Stimulated activated CD8-positive, alpha-beta memory T cell treated with anti-CD3 and anti-CD28 coated beads, Interleukin-7, amount 100 ng/mL, for 4 hours (primary cell): ENCODE results near the gene PRDM10.

Experiments used
- DNase-seq, 2 donors: peaks; one replicate each; pipeline ENCODE4 v3.0.0-alpha.2; 2020; ENCODE audit warnings: low read depth in 2 of 2

The PRDM10 gene

DNA sequence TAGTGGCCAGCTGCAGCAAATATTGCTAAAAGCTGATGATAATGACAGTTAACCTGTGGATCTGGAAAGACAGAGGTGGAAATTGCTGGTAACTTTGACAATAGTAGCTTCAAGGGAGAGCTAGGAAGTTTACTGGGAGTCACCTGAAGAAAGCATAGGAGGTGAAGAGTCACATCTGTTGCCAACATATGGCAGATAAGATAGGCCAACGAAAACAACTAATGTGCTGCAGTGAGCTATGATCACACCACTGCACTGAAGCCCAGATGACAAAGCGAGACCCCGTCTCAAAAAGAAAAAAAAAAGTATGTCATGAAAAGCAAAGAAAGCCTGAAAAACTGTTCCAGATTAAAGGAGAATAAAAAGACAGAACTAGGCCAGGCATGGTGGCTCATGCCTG is 4.3 kb upstream of the PRDM10 start:
- DNase-seq: no peak

DNA sequence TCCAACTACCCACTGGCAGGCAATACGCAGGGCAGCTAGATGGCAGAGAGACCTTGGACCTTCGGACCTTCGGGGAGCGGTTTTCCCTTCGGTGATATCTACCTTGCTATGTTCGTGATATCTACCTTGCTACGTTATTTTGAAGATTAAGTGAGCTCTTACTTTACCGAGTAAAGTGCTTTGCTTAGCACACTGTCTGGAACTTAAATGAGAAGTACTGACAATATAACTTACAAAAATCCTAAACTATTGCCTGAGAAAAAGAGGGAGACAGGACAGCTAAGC is 1.0 kb upstream of the PRDM10 start:
- DNase-seq: no peak

- peak; percentile 85 to 88 for DNase-seq
Measured at GRCh38 chr11:130002846-130003716, 446 bp upstream of the PRDM10 start.

DNA sequence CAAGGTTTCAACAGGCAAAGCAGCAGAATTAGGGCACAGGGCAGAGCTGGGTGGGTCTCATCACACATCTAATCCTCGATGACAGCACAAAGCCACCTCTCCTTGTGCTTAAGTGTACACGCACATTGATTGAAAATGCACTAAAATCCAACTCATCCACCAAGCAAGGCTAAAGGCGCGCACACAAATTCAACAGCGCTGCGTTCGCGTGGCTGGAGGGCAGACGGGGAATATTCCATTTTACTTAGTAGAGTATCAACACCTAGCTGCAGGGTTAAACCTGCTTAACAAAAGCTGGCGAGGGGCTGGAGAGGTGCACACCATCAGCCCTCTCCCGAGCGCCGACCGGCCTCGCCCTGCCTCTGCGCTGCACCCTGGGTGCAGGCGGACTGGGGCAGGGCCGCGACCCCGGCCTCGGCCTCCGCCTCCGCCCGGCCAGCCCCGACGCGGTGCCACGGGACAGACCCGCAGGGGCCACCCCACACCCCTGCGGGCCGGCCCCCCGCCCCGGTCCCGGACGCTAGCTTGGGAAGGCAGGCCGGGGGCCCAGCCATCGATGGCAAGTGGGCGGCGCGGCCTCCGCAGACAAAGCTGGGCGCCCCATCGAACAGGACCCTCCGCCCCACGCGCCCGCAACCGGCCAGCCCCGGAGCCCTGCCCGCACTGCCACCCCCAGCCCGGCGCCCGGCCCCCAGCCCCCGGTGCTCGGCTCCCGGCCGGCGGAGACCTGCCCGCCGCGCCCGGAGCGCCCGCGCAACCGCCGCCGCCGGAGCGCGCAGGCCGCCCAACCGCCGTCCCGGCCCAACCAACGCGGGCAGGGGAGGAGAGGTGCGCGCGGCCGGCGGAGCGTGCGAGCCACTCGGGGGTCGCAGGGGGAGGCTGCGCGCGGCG is 929 bp downstream of the PRDM10 start:
- peak in 1 of 2 donors; percentile 2 for DNase-seq

DNA sequence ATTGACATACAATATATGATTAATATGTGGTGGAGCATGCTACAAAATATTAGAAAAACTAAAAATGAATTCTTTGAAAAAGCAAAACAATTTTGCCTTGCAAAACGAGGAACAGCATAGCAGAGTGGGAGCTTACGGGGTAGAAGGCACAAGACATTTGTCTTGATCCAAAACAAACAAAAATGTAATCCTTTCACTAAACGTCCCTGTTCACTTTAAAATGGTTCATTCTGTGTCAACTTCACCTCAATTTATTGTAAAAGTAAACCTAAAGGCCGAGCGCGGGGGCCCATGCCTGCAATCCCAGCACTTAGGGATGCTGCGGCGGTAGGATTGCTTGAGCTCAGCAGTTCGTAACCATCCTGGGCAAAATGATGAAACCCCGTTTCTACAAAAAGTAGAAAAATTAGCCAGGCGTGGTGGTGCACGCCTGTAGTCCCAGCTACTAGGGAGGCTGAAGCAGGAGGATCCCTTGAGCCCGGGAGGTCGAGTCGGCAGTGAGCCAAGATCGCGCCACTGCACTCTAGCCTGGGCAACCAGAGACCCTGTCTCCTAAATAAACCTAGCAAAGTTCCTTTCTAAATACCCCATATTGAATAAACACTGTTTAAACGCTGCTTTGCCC is 2.0 kb downstream of the PRDM10 start:
- DNase-seq: no peak

DNA sequence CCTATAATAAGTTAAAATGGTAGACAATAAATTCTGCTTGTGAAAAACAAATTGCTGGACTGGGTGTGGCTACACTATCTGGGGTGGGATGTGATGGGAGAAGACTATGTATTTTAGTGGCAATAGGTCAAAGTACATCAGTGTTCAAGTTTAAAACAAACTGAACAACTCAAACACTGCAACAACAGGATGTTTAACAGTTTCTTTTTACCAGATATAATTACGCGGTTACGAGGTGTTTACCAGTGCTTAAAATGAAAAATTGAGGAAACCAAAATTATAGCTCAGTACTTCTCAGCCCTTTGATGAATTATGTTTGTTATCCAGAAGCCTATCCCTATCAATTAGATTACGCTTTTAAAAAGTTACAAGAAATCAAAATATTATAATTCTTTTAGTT is 3.2 kb downstream of the PRDM10 start:
- no peak for DNase-seq

DNA sequence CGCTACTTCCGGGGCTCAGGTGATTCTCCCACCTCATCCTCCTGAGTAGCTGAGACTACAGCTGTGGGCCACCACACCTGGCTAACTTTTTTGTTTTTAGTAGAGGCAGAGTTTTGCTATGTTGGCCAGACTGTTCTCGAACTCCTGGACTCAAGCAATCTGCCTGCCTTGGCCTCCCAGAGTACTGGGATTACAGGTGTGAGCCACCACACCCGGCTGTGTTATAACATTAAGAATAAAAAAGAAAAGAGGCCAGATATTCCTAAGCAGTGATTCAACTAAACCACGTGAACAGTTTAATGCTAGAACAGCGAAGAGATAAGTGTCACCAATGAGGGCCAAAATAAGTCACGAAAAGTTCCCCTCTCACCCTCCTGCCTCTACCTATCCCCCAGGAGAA is 3.7 kb downstream of the PRDM10 start:
- DNase-seq: no peak

- no peak for DNase-seq
Measured at GRCh38 chr11:129998107-129998506, 4.5 kb downstream of the PRDM10 start.

DNA sequence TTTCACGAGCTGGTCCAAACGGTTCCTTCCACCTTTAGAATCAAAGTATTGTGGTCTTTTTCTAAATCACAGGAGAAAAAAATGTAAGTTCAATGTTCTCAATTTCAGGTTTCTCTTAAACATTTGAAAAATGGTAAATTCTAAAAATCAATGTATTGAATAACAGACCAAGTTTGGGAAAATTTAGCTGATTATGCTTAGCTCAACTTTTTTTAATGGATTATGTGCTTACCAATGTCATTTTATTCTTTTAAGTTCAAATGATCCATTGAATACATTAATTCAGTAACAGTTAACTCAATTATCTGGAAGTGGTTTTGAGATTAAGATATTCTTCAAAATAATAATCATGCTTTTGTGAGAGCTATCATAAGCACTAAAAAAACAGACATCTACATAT is 5.1 kb downstream of the PRDM10 start:
- DNase-seq: no peak

GRCh38 chr11:129996113-129996870 is 6.3 kb downstream of the PRDM10 start:
- no peak for DNase-seq

DNA sequence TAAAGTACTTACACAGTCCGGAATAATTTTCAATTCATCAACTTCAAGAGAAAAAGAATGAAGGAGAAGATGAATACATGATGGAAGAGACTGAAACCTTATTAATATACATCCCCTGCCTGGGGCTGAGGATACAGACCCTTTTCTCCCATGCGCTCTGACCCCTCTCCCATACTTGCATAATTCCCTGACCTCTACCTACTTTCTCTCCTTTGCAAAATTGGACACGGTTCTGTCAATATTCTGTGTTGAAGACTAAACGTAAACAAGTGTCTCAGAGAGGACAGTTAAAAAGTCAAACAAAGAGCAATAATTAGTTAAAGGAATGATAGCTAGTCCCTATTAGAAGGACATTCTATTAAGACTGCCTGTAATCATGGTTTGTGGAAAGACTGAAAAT is 7.5 kb downstream of the PRDM10 start:
- no peak for DNase-seq

- peak; percentile 12 to 21 for DNase-seq
Measured at GRCh38 chr11:129992161-129992944, 10.3 kb downstream of the PRDM10 start.

DNA sequence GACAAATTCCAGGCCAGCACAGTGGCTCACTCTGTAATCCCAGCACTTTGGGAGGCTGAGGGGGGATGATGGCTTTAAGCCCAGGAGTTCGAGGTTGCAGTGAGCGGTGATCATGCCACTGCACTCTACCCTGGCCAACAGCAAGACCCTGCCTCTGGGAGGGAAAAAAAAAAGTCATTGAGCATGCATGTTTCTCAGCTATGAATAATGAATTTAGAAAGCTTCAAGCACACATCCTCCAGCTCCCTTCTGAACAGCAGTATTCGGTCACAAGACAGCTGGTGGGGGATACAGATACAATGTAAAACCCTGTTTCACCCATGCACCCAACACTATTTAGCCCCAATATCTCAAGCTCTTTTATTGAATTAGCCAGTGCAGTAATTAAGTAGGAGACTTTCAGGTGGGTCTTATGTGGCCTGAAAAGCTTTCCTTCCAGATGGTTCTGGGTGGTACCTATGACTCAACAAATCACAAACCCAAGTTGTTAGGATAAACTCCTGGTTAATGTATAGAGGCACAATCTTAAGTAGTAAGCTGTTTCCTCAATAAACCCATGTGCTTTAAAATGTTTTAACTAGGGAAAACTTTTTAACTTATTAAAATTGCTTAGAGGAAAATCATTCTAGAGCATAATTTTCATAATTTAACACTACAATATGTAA is 13.4 kb downstream of the PRDM10 start:
- no peak for DNase-seq

DNA sequence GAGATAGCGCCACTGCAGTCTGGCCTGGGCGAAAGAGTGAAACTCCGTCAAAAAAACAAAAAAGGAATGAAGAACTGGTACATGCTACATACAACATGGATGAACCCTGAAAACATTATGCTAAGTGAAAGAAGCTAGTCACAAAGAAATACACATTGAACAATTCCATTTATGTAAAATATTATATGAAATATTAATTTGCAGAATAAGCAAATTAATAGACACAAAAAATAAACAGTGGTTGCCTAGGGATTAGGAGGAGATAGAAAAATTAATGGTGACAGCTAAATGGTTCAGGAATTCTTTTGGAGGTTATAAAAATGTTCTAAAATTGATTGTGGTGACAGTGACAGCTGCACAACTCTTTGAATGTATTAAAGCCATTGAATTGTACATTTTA is 14.7 kb downstream of the PRDM10 start:
- DNase-seq: no peak

DNA sequence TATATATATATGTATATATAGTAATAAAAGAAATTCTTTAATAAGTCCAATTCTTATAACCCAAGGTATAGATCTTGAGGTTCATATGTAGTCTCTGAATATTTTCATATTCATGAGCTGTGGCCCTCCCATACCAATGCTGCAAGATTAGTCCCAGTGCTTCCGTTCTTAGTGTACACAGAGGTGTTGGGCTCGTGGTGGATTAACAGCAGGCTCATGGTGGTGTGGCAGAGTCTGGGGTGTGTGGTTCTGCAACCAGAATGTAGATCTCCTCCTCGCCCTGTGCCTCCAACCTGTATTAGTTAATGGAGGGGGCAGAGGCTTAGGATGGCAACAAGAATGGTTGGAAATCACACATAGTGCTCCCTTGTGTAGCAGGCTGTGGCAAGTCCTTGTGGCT is 16.8 kb downstream of the PRDM10 start:
- DNase-seq: no peak

- DNase-seq: no peak
Measured at GRCh38 chr11:129980086-129980485, 22.5 kb downstream of the PRDM10 start.

DNA sequence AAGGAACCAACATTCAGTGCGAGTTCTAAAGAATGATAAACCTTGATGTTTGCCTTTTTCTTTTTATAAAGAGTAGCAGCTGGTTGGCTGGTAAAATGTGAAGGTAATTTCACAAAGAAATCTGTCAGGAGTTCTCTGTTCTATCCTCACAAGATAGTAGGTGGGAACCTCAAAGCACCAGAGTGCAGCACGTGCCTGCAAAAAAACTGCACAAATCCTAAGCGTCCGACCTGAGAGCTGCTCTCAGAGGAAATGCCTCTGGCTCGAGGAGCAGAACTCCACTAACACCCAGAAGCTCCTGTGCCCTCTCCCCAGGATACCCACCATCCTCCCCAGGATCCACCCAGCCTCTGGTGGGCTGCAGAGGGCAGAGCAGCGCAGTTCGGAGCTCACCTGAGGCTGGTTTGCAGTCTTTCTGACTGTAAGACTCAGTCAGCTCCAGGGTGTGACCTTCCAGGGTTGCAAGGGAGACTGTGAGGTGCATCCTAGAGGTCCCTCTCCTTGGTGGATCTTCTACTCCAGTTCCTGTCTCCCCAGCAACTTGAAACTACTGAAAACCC is 23.5 kb downstream of the PRDM10 start:
- no peak for DNase-seq

DNA sequence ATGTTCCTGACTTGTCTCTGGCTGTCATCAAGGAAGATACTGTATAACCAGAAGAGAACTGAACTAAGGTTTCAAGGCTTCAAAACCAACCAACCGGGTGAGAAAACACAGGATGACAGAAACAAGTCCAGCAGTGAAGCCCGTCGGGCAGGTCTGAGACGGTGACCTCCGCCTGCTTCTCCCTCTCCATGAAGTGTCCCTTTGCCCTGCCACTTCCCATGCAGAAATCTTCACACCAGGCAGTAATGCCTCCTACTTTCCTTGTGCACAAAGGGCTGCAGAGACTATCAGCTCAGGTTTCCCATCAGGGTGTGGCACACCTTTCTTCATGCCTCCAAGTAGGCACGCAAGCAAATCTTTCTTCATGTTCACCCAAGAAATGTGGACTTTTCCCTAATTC is 24.2 kb downstream of the PRDM10 start:
- no peak for DNase-seq

DNA sequence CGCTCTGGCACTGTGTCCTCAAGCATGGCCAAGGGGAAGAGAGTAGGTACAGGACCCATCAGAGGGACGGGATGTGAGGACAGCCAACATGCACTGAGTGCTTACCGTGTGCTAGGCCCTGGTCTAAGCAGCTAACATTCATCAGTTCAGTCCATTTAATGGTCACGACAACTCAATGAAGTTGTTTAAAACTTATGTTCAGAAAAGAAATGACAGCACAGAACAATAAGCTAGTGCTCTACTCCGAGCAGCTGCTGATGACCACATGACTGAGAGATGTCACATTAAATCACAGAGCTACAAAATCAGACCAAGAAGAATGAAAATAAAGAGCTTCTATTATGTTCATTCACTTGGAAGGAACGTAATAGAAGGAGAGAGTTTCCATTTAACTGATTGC is 26.3 kb downstream of the PRDM10 start:
- no peak for DNase-seq

DNA sequence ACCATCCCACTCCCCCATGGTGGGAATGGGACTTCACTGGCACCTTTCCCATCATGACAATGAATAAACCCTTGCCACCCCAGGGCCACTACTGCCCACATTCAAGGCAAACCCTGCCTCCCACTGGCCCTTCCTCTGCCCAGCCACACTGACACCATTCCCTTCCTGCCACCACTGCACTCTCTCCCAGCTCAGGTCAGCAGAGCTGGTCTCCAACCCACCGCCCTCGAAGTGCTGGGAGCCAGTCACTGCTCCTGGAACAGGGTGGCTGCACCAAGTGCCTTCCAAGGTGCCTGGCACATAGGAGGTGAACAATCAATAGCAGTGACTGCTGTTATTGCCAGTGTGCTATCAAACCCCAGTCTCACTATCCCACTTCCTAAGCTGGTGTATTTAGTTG is 27.1 kb downstream of the PRDM10 start:
- DNase-seq: no peak
